Ascending aorta (tissue), 2 donors: Measurements from ENCODE around the gene ZNF33B. TPM values are rescaled to one million over a fixed set of nuclear protein-coding genes. Genes with fewer than 3 reads are reported as not detected.

Source experiments
- DNase-seq, 2 donors: peaks; one replicate each; pipeline ENCODE4 v3.0.0-alpha.2; 2019; ENCODE audit warnings: low spot score in 2 of 2
- H3K27ac ChIP-seq, 2 donors: fragments of 200-600 bp; sonication (generic); one replicate each; pipeline ENCODE4 v1.5.1; 2016 to 2017; ENCODE audit warnings: mild to moderate bottlenecking in 1 of 2
- H3K27me3 ChIP-seq: fragments of 200-600 bp; sonication (generic); one replicate; pipeline ENCODE4 v1.5.1; 2017
- H3K36me3 ChIP-seq, 2 donors: fragments of 200-600 bp; sonication (generic); one replicate each; pipeline ENCODE4 v1.5.1; 2016
- H3K4me1 ChIP-seq, 2 donors: fragments of 200-600 bp; sonication (generic); one replicate each; pipeline ENCODE4 v1.5.1; 2016 to 2017; ENCODE audit warnings: mild to moderate bottlenecking in 1 of 2
- H3K4me3 ChIP-seq, 2 donors: fragments of 200-600 bp; sonication (generic); one replicate each; pipeline ENCODE4 v1.5.1; 2016 to 2017; ENCODE audit warnings: mild to moderate bottlenecking in 1 of 2
- H3K9me3 ChIP-seq, 2 donors: fragments of 200-600 bp; sonication (generic); one replicate each; pipeline ENCODE4 v1.5.1; 2016
- CTCF ChIP-seq, 3 experiments: fragments of 200-600 bp in 2 of 3; fragments of 450-650 bp in 1 of 3; sonication (generic) in 2 of 3; IDR thresholded peaks; one replicate each; pipeline ENCODE4 v1.5.1; 2016 to 2019; ENCODE audit warnings: antibody characterized with exemption in 3 of 3, mild to moderate bottlenecking in 1 of 3, moderate library complexity in 1 of 3
- intact Hi-C: fragments of 100-400 bp; cut with DNase I; formaldehyde crosslinking; loops from one replicate; pipeline ENCODE4 v1.15.1; 2023
- total RNA-seq: library from RNA; depleted of rRNA; stranded (reverse); fragments of >200 nt; gene quantifications from one replicate; pipeline ENCODE4 v1.1.0, GENCODE V29; 2016

ZNF33B gene
- total RNA-seq, 1 donor from 2014 or later = 8.6 TPM

DNA sequence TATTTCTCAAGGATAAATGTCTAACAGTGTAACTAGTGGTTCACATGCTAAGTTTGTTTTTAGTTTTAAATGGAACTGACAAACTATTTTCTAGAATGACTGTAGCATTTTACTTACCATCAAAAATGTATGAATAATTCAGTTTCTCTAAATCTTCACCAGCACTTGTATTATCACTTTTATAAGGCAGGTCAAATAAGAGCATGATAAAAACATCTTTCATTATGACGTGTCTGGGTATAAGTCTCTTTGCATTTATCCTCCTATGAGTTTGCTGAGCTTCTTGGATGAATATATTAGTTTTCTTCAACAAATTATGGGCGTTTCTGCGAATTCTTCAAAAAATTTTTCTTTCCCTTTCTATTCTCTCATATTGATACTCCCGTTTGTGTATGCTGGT is 19.9 kb downstream of the ZNF33B start:
- Histone ChIP-seq H3K4me1 (no peaks in the 10 kb centered on the region), H3K27me3 (no peaks in the 10 kb centered on the region), H3K4me3 (no peak overlapping the region), H3K27ac (no peak overlapping the region), H3K36me3 (peaks cover 4 to 16% of the 10 kb centered on the region in 2 donors), H3K9me3 (no peaks in the 10 kb centered on the region)
- no peak for DNase-seq
- intact Hi-C loops = no loop called here
- no peak for TF ChIP-seq CTCF (IDR thresholded peaks at IDR 0.05)

DNA sequence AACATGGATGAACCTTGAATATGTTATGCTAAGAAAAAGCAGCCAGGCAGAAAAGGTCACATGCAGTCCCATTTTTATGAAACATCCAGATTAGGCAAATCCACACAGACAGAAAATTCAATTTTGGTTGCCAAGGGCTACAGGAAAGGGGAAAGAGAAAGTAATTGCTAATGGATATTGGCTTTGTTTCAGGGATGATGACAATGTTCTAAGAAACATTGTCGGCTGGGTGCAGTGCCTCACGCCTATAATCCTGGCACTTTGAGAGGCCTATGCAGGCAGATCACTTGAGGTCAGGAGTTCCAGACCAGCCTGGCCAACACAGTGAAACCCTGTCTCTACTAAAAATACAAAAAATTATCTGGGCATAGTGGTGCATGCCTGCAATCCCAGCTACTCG is 23.0 kb downstream of the ZNF33B start:
- H3K36me3 ChIP-seq = peaks cover 3 to 30% of the 10 kb centered on the region in 2 donors

DNA sequence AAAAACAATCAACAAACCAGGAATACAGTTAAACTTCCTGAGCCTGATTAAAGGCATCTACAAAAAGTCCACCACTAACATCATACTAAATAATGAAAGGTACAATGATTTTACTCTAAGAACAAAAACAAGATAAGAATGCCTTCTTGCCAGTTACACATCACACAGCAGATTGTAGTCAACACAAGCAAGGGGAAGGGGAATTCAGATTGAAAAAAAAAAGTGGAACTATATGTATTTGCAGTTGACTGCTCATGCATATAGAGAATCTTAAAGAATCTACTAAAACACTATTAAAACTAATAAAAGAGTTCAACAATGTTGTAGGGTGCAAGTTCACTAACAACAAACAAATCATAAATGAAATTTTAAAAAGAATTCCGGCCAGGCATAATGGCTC is 28.5 kb downstream of the ZNF33B start:
- H3K27me3 ChIP-seq = no peaks in the 10 kb centered on the region
- H3K4me3 ChIP-seq = no peak overlapping the region
- DNase-seq = no peak
- H3K36me3 ChIP-seq = peaks cover 0 to 47% of the 10 kb centered on the region in 2 donors
- no peak for TF ChIP-seq CTCF (IDR thresholded peaks at IDR 0.05)
- no peaks in the 10 kb centered on the region for H3K4me1 ChIP-seq
- no peak overlapping the region for H3K27ac ChIP-seq
- intact Hi-C loops = no loop called here
- peaks cover 0 to 6% of the 10 kb centered on the region in 2 donors for H3K9me3 ChIP-seq

More for the DNA sequence above, 23.0 kb downstream of the ZNF33B start:
- Histone ChIP-seq H3K4me3 (no peak overlapping the region), H3K4me1 (no peaks in the 10 kb centered on the region), H3K9me3 (no peaks in the 10 kb centered on the region), H3K27ac (no peak overlapping the region), H3K27me3 (no peaks in the 10 kb centered on the region)
- no peak for TF ChIP-seq CTCF (IDR thresholded peaks at IDR 0.05)
- intact Hi-C loops = no loop called here
- no peak for DNase-seq

DNA sequence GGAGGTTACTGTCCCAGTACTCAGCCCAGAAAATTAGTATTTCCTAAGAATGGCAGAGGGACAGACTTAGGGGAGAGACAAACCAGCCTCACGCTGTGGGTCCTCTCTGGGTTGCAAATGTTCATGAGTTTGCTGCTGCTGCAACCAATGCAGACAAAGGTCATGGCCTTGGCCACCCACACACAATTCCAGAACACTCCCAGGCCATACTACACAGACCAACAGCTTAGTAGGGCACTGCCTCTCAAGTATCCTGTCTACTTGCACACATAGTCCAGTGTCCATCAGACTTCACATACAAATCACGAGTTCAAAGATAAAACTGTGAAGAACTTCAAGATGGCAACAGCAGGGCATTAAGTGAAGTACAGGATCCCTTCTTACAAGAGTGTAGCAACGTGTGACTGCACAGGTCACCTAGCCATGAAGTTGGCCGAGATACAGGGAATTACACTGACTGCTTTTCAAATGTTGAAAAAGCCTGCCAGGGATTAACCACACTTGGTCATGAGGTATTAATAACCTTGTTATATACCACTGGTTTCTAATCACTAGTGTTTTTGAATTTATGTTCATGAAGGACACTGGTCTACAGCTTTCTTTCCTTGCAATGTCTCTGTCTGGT is 40.0 kb downstream of the ZNF33B start:
- Histone ChIP-seq H3K4me1 (no peaks in the 10 kb centered on the region), H3K27ac (no peak overlapping the region), H3K36me3 (peaks cover 12 to 45% of the 10 kb centered on the region in 2 donors), H3K4me3 (no peak overlapping the region), H3K9me3 (peaks cover 15 to 26% of the 10 kb centered on the region in 2 donors), H3K27me3 (no peaks in the 10 kb centered on the region)
- DNase-seq = no peak
- intact Hi-C loops = no loop called here
- no peak for TF ChIP-seq CTCF (IDR thresholded peaks at IDR 0.05)

GRCh38 chr10:42596196-42596595 is 42.2 kb downstream of the ZNF33B start:
- Histone ChIP-seq H3K27me3 (no peaks in the 10 kb centered on the region), H3K9me3 (peaks cover 15 to 45% of the 10 kb centered on the region in 2 donors), H3K36me3 (peaks cover 27 to 64% of the 10 kb centered on the region in 2 donors), H3K4me3 (no peak overlapping the region), H3K27ac (no peak overlapping the region), H3K4me1 (no peaks in the 10 kb centered on the region)
- no peak for TF ChIP-seq CTCF (IDR thresholded peaks at IDR 0.05)
- no peak for DNase-seq
- intact Hi-C loops = no loop called here

GRCh38 chr10:42594246-42594650 is 44.1 kb downstream of the ZNF33B start:
- no peak overlapping the region for H3K4me3 ChIP-seq
- H3K9me3 ChIP-seq = peaks cover 15 to 58% of the 10 kb centered on the region in 2 donors
- no peaks in the 10 kb centered on the region for H3K27me3 ChIP-seq
- peaks cover 39 to 79% of the 10 kb centered on the region in 2 donors for H3K36me3 ChIP-seq
- no peaks in the 10 kb centered on the region for H3K4me1 ChIP-seq
- intact Hi-C loops = no loop called here
- no peak overlapping the region for H3K27ac ChIP-seq
- TF ChIP-seq CTCF (IDR thresholded peaks at IDR 0.05) = no peak
- DNase-seq = no peak
